Left lung (tissue), 10 donors: ENCODE results near the gene EZH2. TPM values are rescaled to one million over a fixed set of nuclear protein-coding genes. Genes with fewer than 3 reads are reported as not detected.

Experiments used
- ATAC-seq: fragments of 200-7000 bp; cut with Tn5 transposase; one replicate; pipeline ENCODE4 v1.9.1; 2020; ENCODE audit warnings: moderate library complexity
- DNase-seq, 4 donors: peaks; one replicate each; pipeline ENCODE4 v3.0.0-alpha.2; 2013 to 2020
- H3K27ac ChIP-seq, 2 donors: fragments of 200-600 bp; sonication (generic) in 1 of 2; one replicate each; pipeline versions ENCODE4 v1.5.0 to v1.8.0; 2020 to 2021
- H3K27me3 ChIP-seq, 2 donors: fragments of 200-600 bp; sonication (generic) in 1 of 2; one replicate each; pipeline versions ENCODE4 v1.5.0 to v1.8.0; 2020 to 2021
- H3K36me3 ChIP-seq, 2 donors: fragments of 200-600 bp; sonication (generic) in 1 of 2; one replicate each; pipeline versions ENCODE4 v1.5.0 to v1.8.0; 2020 to 2021
- H3K4me1 ChIP-seq, 2 donors: fragments of 200-600 bp; one replicate each; pipeline ENCODE4 v1.8.0; 2021
- H3K4me3 ChIP-seq, 2 donors: fragments of 200-600 bp; sonication (generic) in 1 of 2; one replicate each; pipeline versions ENCODE4 v1.5.0 to v1.8.0; 2020 to 2021; ENCODE audit warnings: mild to moderate bottlenecking in 1 of 2
- H3K9me3 ChIP-seq, 2 donors: fragments of 200-600 bp; sonication (generic) in 1 of 2; one replicate each; pipeline versions ENCODE4 v1.5.0 to v1.8.0; 2020 to 2021
- CTCF ChIP-seq, 2 donors: fragments of 200-600 bp; sonication (generic) in 1 of 2; IDR thresholded peaks; one replicate each; pipeline versions ENCODE4 v1.5.0 to v1.8.0; 2021; ENCODE audit warnings: antibody characterized with exemption in 2 of 2
- intact Hi-C, 2 donors: fragments of 100-400 bp; cut with DNase I; formaldehyde crosslinking; loops; one replicate each; pipeline versions ENCODE4 v1.11.2 to v1.14.2; 2022
- polyA plus RNA-seq, 6 donors: library from polyadenylated mRNA; unstranded; fragments of 120-200 nt; gene quantifications; one replicate each; pipeline ENCODE4 v1.2.1, GENCODE V29; 2013; ENCODE audit not compliant: insufficient read length in 6 of 6
- total RNA-seq, 2 donors: library from RNA; stranded (reverse); fragmentation: NEBNext Ultra II Directional; extraction: Animal tissue kit (Norgen Biotek cat#: 25700); gene quantifications; one replicate each; pipeline ENCODE4 v1.2.1, GENCODE V29; 2021
- donor health status: DM: no; HTN: yes; CAD: no.
- donor health status: DM: no; HTN: no; CAD: no.

EZH2 gene
- total and polyA plus RNA-seq, 8 donors = 7.2 to 56.3 (median 41.8) TPM

GRCh38 chr7:148793590-148793989, 90.5 kb downstream of the EZH2 start:
- H3K27ac ChIP-seq = no peak overlapping the region
- intact Hi-C loops = no loop called here
- ATAC-seq (no peak), DNase-seq (no peak)
- H3K36me3 ChIP-seq = peaks cover 0 to 98% of the 10 kb centered on the region in 2 donors
- H3K4me1 ChIP-seq = no peaks in the 10 kb centered on the region
- H3K4me3 ChIP-seq = no peak overlapping the region
- TF ChIP-seq CTCF (IDR thresholded peaks at IDR 0.05) = no peak
- no peaks in the 10 kb centered on the region for H3K27me3 ChIP-seq
- H3K9me3 ChIP-seq = no peaks in the 10 kb centered on the region

DNA sequence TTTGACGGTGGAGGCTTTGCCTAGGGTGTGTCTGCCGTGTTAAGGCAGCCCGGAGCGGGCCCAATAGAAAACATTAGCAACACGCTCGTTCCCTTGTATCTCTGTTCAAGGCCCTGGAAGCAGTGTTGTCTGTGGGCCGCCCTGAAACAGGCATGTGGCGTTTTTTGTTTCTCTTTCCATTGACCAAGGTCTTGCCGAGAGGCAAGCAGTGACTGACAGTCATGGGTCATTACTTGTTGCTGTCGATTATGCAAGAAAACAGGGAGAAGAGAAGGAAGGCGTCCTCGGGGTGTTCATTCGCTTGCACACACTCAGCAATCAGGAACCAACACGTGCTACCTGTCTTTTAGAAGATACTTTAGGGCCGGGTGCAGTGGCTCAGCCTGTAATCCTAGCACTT, 92.5 kb downstream of the EZH2 start:
- DNase-seq (no peak), ATAC-seq (no peak)
- H3K4me1 ChIP-seq = no peaks in the 10 kb centered on the region
- intact Hi-C loops = no loop called here
- H3K9me3 ChIP-seq = no peaks in the 10 kb centered on the region
- no peaks in the 10 kb centered on the region for H3K27me3 ChIP-seq
- H3K4me3 ChIP-seq = no peak overlapping the region
- TF ChIP-seq CTCF (IDR thresholded peaks at IDR 0.05) = no peak
- H3K36me3 ChIP-seq = peaks cover 0 to 98% of the 10 kb centered on the region in 2 donors
- no peak overlapping the region for H3K27ac ChIP-seq

DNA sequence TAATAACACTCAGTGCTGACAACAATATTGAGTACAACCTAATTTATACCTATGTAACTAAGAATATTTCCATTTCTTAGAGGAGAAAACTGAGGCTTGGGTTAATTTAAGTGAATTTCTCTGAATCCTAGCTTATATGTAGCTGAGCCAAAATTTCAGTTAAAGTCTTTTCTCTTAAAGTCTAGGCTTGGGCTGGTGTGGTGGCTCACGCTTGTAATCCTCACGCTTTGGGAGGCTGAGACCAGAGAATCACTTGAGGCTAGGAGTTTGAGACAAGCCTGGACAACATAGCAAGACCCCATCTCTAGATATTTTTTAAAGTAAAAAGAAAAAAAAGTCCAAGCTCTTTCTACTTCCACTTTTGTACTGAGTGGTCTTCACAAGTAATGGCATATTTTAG, 93.2 kb downstream of the EZH2 start:
- Histone ChIP-seq H3K4me3 (no peak overlapping the region), H3K36me3 (peaks cover 0 to 97% of the 10 kb centered on the region in 2 donors), H3K4me1 (no peaks in the 10 kb centered on the region), H3K27ac (no peak overlapping the region), H3K9me3 (no peaks in the 10 kb centered on the region), H3K27me3 (no peaks in the 10 kb centered on the region)
- intact Hi-C loops = no loop called here
- ATAC-seq = no peak
- no peak for DNase-seq
- TF ChIP-seq CTCF (IDR thresholded peaks at IDR 0.05) = no peak

- intact Hi-C loops = no loop called here
- TF ChIP-seq CTCF (IDR thresholded peaks at IDR 0.05) = no peak
- no peak for ATAC-seq
These were observed 93.9 kb downstream of the EZH2 start for GRCh38 chr7:148790131-148790726.

DNA sequence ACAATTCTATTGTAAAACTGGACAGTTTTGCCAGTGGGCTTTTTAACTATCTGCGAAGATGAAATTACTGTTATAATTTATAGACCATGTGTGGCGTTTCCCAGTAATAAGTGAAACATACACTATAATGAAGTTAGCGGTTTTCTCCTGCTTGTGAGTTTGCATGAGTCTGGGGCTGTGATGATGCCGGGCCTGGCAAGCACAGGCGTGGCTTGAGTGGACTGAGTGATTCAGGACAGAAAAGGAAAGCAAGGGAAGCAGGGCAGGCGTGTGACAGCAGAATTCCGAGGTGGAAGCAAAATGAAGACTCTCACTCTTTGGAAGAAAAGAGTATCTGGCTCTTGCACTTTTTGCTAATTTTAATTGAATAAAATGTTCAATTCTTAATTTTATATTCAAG, 94.9 kb downstream of the EZH2 start:
- no peak overlapping the region for H3K4me3 ChIP-seq
- H3K27ac ChIP-seq = no peak overlapping the region
- H3K36me3 ChIP-seq = peaks cover 0 to 97% of the 10 kb centered on the region in 2 donors
- H3K4me1 ChIP-seq = peaks cover 0 to 3% of the 10 kb centered on the region in 2 donors
- DNase-seq = no peak
- no peak for TF ChIP-seq CTCF (IDR thresholded peaks at IDR 0.05)
- H3K9me3 ChIP-seq = no peaks in the 10 kb centered on the region
- no peaks in the 10 kb centered on the region for H3K27me3 ChIP-seq
- no peak for ATAC-seq
- intact Hi-C loops = no loop called here

More at GRCh38 chr7:148790131-148790726, 93.9 kb downstream of the EZH2 start:
- Histone ChIP-seq H3K4me1 (no peaks in the 10 kb centered on the region), H3K36me3 (peaks cover 0 to 97% of the 10 kb centered on the region in 2 donors), H3K9me3 (no peaks in the 10 kb centered on the region), H3K4me3 (no peak overlapping the region), H3K27me3 (no peaks in the 10 kb centered on the region), H3K27ac (no peak overlapping the region)
- no peak for DNase-seq
